ENCODE results near the gene SP100.

The SP100 gene

DNA sequence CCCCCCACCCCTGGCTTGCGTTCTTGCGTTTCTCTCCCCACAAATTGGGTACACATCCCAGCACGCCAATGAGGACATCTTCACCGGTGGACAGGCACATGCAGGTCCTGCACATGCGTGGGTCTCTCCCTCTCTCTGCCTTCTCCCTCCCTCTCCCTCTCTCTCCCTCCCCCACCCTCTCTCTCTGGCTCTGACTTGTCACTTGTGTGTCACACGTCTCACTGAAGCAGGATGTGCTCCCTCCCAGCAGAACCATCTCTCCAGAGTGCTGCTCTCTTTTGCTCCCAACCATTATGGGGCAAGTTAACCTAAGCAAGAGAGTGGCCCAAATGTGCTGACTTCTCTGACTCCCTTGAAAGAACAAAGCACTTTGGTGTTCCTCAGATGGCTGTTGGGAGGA lies 175.8 kb downstream of the SP100 start (continued):
- TF ChIP-seq, protein P1, sequence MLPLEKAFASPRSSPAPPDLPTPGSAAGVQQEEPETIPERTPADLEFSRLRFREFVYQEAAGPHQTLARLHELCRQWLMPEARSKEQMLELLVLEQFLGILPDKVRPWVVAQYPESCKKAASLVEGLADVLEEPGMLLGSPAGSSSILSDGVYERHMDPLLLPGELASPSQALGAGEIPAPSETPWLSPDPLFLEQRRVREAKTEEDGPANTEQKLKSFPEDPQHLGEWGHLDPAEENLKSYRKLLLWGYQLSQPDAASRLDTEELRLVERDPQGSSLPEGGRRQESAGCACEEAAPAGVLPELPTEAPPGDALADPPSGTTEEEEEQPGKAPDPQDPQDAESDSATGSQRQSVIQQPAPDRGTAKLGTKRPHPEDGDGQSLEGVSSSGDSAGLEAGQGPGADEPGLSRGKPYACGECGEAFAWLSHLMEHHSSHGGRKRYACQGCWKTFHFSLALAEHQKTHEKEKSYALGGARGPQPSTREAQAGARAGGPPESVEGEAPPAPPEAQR (tag by site-specific recombination; IDR thresholded peaks at IDR 0.05), result no peak
- no peak for TF ChIP-seq HOXC10 (CRISPR knock-in tag; IDR thresholded peaks at IDR 0.05)
- TF ChIP-seq GLIS1 (tag by site-specific recombination; IDR thresholded peaks at IDR 0.05), result no peak
- TF ChIP-seq ZNF768 (tag by site-specific recombination; IDR thresholded peaks at IDR 0.05), result no peak

DNA sequence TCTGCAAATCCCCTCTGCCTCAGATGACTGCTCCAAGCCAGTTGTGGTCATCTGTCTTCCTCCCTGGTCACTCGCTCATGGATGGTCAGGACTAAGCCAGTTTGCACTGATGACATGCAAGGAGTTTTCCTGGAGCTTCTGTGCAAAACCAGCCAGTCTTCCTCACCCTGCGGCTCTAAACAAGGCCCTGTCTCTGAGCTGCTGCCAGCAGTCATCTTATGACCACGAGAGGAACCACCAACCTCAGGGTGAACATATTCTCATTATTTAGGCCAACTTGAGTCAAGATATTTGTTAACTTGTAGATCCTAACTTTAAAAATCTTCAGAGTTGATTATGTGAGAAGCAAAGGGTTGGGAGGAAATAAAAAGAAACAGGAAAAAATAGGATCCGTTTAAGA lies 176.8 kb downstream of the SP100 start:
- ChIA-PET POLR2A (no interaction called here), CTCF (interaction anchor here (0.7 kb wide), 1 partner anchor 585 kb away, joined by 3 read pairs; no protein-coding TSS in a partner anchor)
- TF ChIP-seq ZNF521 (tag by site-specific recombination; IDR thresholded peaks at IDR 0.05) (no peak), GLI2 (tag by site-specific recombination; IDR thresholded peaks at IDR 0.05; ENCODE audit: borderline replicate concordance, low read depth) (no peak), ZNF623 (tag by site-specific recombination; IDR thresholded peaks at IDR 0.05) (no peak), ZNF341 (tag by site-specific recombination; IDR thresholded peaks at IDR 0.05; ENCODE audit: low read depth) (no peak), YY1 (tag by site-specific recombination; IDR thresholded peaks at IDR 0.05) (no peak), ZNF560 (tag by site-specific recombination; IDR thresholded peaks at IDR 0.05; ENCODE audit: borderline replicate concordance) (no peak), ZNF48 (tag by site-specific recombination; IDR thresholded peaks at IDR 0.05) (no peak), ZNF530 (tag by site-specific recombination; IDR thresholded peaks at IDR 0.05; ENCODE audit: low read depth) (no peak), ZBTB10 (tag by site-specific recombination; IDR thresholded peaks at IDR 0.05) (no peak)
- TF ChIP-seq, protein P1 (tag by site-specific recombination; IDR thresholded peaks at IDR 0.05), result no peak
- TF ChIP-seq, protein P2, sequence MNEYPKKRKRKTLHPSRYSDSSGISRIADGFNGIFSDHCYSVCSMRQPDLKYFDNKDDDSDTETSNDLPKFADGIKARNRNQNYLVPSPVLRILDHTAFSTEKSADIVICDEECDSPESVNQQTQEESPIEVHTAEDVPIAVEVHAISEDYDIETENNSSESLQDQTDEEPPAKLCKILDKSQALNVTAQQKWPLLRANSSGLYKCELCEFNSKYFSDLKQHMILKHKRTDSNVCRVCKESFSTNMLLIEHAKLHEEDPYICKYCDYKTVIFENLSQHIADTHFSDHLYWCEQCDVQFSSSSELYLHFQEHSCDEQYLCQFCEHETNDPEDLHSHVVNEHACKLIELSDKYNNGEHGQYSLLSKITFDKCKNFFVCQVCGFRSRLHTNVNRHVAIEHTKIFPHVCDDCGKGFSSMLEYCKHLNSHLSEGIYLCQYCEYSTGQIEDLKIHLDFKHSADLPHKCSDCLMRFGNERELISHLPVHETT (tag by site-specific recombination; IDR thresholded peaks at IDR 0.05), result no peak
- TF ChIP-seq, protein P3, sequence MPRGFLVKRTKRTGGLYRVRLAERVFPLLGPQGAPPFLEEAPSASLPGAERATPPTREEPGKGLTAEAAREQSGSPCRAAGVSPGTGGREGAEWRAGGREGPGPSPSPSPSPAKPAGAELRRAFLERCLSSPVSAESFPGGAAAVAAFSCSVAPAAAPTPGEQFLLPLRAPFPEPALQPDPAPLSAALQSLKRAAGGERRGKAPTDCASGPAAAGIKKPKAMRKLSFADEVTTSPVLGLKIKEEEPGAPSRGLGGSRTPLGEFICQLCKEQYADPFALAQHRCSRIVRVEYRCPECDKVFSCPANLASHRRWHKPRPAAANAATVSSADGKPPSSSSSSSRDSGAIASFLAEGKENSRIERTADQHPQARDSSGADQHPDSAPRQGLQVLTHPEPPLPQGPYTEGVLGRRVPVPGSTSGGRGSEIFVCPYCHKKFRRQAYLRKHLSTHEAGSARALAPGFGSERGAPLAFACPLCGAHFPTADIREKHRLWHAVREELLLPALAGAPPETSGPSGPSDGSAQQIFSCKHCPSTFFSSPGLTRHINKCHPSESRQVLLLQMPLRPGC (tag by site-specific recombination; IDR thresholded peaks at IDR 0.05), result no peak
- TF ChIP-seq, protein P4, sequence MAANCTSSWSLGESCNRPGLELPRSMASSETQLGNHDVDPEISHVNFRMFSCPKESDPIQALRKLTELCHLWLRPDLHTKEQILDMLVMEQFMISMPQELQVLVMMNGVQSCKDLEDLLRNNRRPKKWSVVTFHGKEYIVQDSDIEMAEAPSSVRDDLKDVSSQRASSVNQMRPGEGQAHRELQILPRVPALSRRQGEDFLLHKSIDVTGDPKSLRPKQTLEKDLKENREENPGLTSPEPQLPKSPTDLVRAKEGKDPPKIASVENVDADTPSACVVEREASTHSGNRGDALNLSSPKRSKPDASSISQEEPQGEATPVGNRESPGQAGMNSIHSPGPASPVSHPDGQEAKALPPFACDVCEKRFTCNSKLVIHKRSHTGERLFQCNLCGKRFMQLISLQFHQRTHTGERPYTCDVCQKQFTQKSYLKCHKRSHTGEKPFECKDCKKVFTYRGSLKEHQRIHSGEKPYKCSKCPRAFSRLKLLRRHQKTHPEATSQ (tag by site-specific recombination; IDR thresholded peaks at IDR 0.05), result no peak
- TF ChIP-seq, protein P5, sequence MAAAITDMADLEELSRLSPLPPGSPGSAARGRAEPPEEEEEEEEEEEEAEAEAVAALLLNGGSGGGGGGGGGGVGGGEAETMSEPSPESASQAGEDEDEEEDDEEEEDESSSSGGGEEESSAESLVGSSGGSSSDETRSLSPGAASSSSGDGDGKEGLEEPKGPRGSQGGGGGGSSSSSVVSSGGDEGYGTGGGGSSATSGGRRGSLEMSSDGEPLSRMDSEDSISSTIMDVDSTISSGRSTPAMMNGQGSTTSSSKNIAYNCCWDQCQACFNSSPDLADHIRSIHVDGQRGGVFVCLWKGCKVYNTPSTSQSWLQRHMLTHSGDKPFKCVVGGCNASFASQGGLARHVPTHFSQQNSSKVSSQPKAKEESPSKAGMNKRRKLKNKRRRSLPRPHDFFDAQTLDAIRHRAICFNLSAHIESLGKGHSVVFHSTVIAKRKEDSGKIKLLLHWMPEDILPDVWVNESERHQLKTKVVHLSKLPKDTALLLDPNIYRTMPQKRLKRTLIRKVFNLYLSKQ (tag by site-specific recombination; IDR thresholded peaks at IDR 0.05; ENCODE audit: borderline replicate concordance), result no peak
- Histone ChIP-seq H3K4me1 (ENCODE audit: control insufficient read depth, insufficient read depth, low read length) (no peaks in the 10 kb centered on the region), H3K9me3 (ENCODE audit: control insufficient read depth, insufficient read depth, low read depth, low read length) (no peaks in the 10 kb centered on the region), H3K36me3 (ENCODE audit: control insufficient read depth in 2 of 2, insufficient read depth in 1 of 2, low read length in 2 of 2) (no peaks in the 10 kb centered on the region), H3K27ac (ENCODE audit: extremely low read depth, low read depth, low read length) (no peak overlapping the region), H3K4me3 (ENCODE audit: low read depth, low read length) (no peak overlapping the region)

Data from HEK293 (cell line).